HepG2 (cell line): Measurements from ENCODE around the gene CPSF4. TPM values are rescaled to one million over a fixed set of nuclear protein-coding genes. Genes with fewer than 3 reads are reported as not detected.

ENCODE experiments used
- ATAC-seq: fragments of 200-7000 bp; cut with Tn5 transposase; 3 replicates; pipeline ENCODE4 v1.9.1; 2020; ENCODE audit warnings: mild to moderate bottlenecking, moderate library complexity
- BruUV-seq: library from RNA; stranded (reverse); fragments of 400-500 nt; replicated peaks from 2 replicates; lab custom pipeline; 2021; lab: Mats Ljungman, UMichigan
- CTCF ChIA-PET: fragments of 300-600 bp; formaldehyde crosslinking; extraction: SDS; loops from one replicate; lab custom pipeline; 2021; ENCODE audit warnings: low total read pairs, inconsistent platforms, low intra/inter-chr PET ratio; lab: Yijun Ruan, JAX
- POLR2A ChIA-PET: fragments of 350-600 bp; sonication (Branson Sonifier 250); formaldehyde crosslinking; loops from one replicate; lab custom pipeline; 2020; ENCODE audit warnings: antibody characterized with exemption, inconsistent platforms; lab: Yijun Ruan, JAX
- DNase-seq: peaks from one replicate; pipeline ENCODE4 v3.0.0-alpha.2; 2015; ENCODE audit warnings: low spot score
- FAIRE-seq: peaks from 3 replicates; lab custom pipeline; 2011; peaks lifted over from hg19 to GRCh38; lab: Jason Lieb, UNC
- H2AFZ ChIP-seq: one replicate; pipeline ENCODE4 v1.6.1; 2011; ENCODE audit warnings: low read length, inconsistent platforms
- H3K27ac ChIP-seq: fragments of 300-600 bp; 3 replicates; pipeline ENCODE4 v1.8.0; 2011; ENCODE audit warnings: mixed run types, mild to moderate bottlenecking, mixed read lengths, low read length, inconsistent platforms; ENCODE audit not compliant: insufficient read depth; ENCODE audit errors: extremely low read length
- H3K27me3 ChIP-seq, 2 experiments: fragments of 200-600 bp in 1 of 2; 2 replicates in 1 of 2; 3 replicates in 1 of 2; pipeline versions ENCODE4 v1.6.0 to v1.8.0; 2011; ENCODE audit warnings: low read length in 2 of 2, mild to moderate bottlenecking in 2 of 2, moderate library complexity in 2 of 2, inconsistent platforms in 1 of 2; ENCODE audit not compliant: insufficient read depth in 2 of 2, control insufficient read depth in 1 of 2
- H3K36me3 ChIP-seq, 2 experiments: fragments of 200-600 bp in 1 of 2; replicated peaks in 1 of 2; 2 replicates in 1 of 2; 3 replicates in 1 of 2; pipeline versions ENCODE4 v1.5.1 to v1.8.0; 2011; ENCODE audit warnings: low read length in 2 of 2, inconsistent platforms in 1 of 2; ENCODE audit not compliant: insufficient read depth in 2 of 2, control insufficient read depth in 1 of 2
- H3K4me1 ChIP-seq: 2 replicates; pipeline ENCODE4 v1.5.1; 2012; ENCODE audit warnings: low read length, inconsistent platforms; ENCODE audit not compliant: insufficient read depth
- H3K4me2 ChIP-seq: 2 replicates; pipeline ENCODE4 v1.6.0; 2011; ENCODE audit warnings: low read depth, low read length, inconsistent platforms
- H3K4me3 ChIP-seq, 3 experiments: fragments of 200-600 bp in 1 of 3; sonication (generic), shearing (Covaris generic) in 1 of 3; replicated peaks in 1 of 3; 2 replicates each; pipeline ENCODE4 v1.5.1; 2011 to 2016; ENCODE audit warnings: low read length in 3 of 3, inconsistent platforms in 2 of 3, low read depth in 2 of 3, mild to moderate bottlenecking in 2 of 3, control low read depth in 1 of 3, mixed read lengths in 1 of 3; ENCODE audit not compliant: insufficient read depth in 1 of 3
- H3K79me2 ChIP-seq: one replicate; pipeline ENCODE4 v1.6.1; 2011; ENCODE audit warnings: low read length, inconsistent platforms; ENCODE audit not compliant: insufficient read depth
- H3K9ac ChIP-seq: 2 replicates; pipeline ENCODE4 v1.6.0; 2011; ENCODE audit warnings: mild to moderate bottlenecking, low read depth, low read length, inconsistent platforms; ENCODE audit not compliant: insufficient read depth
- H3K9me3 ChIP-seq: 2 replicates; pipeline ENCODE4 v1.5.1; 2012; ENCODE audit warnings: mild to moderate bottlenecking, low read length
- H4K20me1 ChIP-seq: 2 replicates; pipeline ENCODE4 v1.6.0; 2011; ENCODE audit warnings: inconsistent platforms, mild to moderate bottlenecking, low read length, moderate library complexity; ENCODE audit not compliant: insufficient read depth
- AGO2 ChIP-seq: fragments of 200-400 bp; formaldehyde crosslinking; optimal IDR thresholded peaks from 2 replicates; pipeline ENCODE3; 2017; ENCODE audit warnings: mild to moderate bottlenecking, low read depth, low read length, moderate library complexity
- HIVEP1 ChIP-seq: sonication (generic); formaldehyde crosslinking; IDR thresholded peaks from 2 replicates; pipeline ENCODE4 v1.4.0; 2020; ENCODE audit warnings: mild to moderate bottlenecking, missing genetic modification reagents
- POLR2AphosphoS5 ChIP-seq: IDR thresholded peaks from 2 replicates; pipeline ENCODE4 v1.6.1; 2012; ENCODE audit warnings: low read depth, low read length
- RAD51 ChIP-seq: fragments of 450-650 bp; IDR thresholded peaks from 2 replicates; pipeline ENCODE4 v1.6.1; 2016; ENCODE audit warnings: borderline replicate concordance
- RBFOX2 ChIP-seq: fragments of 200-400 bp; formaldehyde crosslinking; IDR thresholded peaks from 2 replicates; pipeline ENCODE4 v1.6.1; 2017; ENCODE audit warnings: low read depth, mild to moderate bottlenecking, low read length
- SIX1 ChIP-seq: sonication (generic); formaldehyde crosslinking; IDR thresholded peaks from 2 replicates; pipeline ENCODE4 v1.4.0; 2020; ENCODE audit warnings: missing genetic modification reagents, borderline replicate concordance
- ZNF383 ChIP-seq: sonication (generic); formaldehyde crosslinking; IDR thresholded peaks from 2 replicates; pipeline ENCODE4 v1.4.0; 2020; ENCODE audit warnings: missing genetic modification reagents, mild to moderate bottlenecking, borderline replicate concordance
- ZNF468 ChIP-seq: sonication (generic); formaldehyde crosslinking; IDR thresholded peaks from 2 replicates; pipeline ENCODE4 v1.8.0; 2022; ENCODE audit warnings: mild to moderate bottlenecking, moderate library complexity, missing genetic modification reagents
- WGBS: methylation state at CpG from one replicate; pipeline ENCODE4 v1.1.6; 2017; ENCODE audit warnings: low lambda C conversion rate; 5-methylcytosine and 5-hydroxymethylcytosine counted together
- in situ Hi-C: cut with HindIII; loops from 2 replicates; pipeline ENCODE4 v1.10.0; 2017; ENCODE audit warnings: low pct_unique_long_range_greater_than_20kb; ENCODE audit not compliant: extremely low pct_ligation_motif_present
- intact Hi-C: fragments of 100-400 bp; cut with micrococcal nuclease; formaldehyde crosslinking; loops from one replicate; pipeline ENCODE4 v1.10.0; 2022; ENCODE audit not compliant: unreplicated experiment
- polyA plus RNA-seq, 8 experiments: library from polyadenylated mRNA; depleted of rRNA in 3 of 8; stranded (reverse) in 7 of 8; unstranded in 1 of 8; fragments of >200 nt; fragmentation: Illumina TruSeq in 4 of 8; extraction: Trizol in 4 of 8; gene quantifications; 2 replicates each; pipeline versions ENCODE4 v1.2.1 to v1.2.3, GENCODE V29; 2011 to 2016; ENCODE audit warnings: low read depth in 4 of 8, missing spikeins in 1 of 8, mixed read lengths in 1 of 8; ENCODE audit not compliant: insufficient read depth in 1 of 8
- total RNA-seq, 5 experiments: library from RNA; depleted of rRNA; stranded (reverse); fragments of >200 nt; fragmentation: Illumina TruSeq; extraction: Trizol; gene quantifications; 2 replicates each; pipeline ENCODE4 v1.2.3, GENCODE V29; 2016; ENCODE audit warnings: low read depth in 1 of 5

Gene CPSF4
- total and polyA plus RNA-seq, 2 of the 13 experiments (the other 11 are each of a cell fraction or from before 2014, with no cell fraction given) = 34.1 to 49.6 TPM

GRCh38 chr7:99393355-99394187 is 45.2 kb upstream of the CPSF4 start:
- ATAC-seq = no peak
- FAIRE-seq = no peak
- Histone ChIP-seq H3K9ac (no peak overlapping the region), H3K4me2 (no peak overlapping the region), H3K27ac (no peak overlapping the region), H3K4me1 (no peaks in the 10 kb centered on the region), H3K9me3 (no peaks in the 10 kb centered on the region), H4K20me1 (no peaks in the 10 kb centered on the region), H2AFZ (no peak overlapping the region), H3K27me3 (no peaks in the 10 kb centered on the region), H3K4me3 (no peak overlapping the region), H3K36me3 (peaks cover 22 to 72% of the 10 kb centered on the region in 2 experiments), H3K79me2 (no peaks in the 10 kb centered on the region)
- intact Hi-C loops = no loop called here
- CTCF ChIA-PET = no interaction called here
- BruUV-seq = no TSS peak
- WGBS = 99% methylated on average over 27 of the region's 30 CpGs
- POLR2A ChIA-PET = interaction anchor here (0.7 kb wide), 1 partner anchor 8 kb away, joined by 3 read pairs; no protein-coding TSS in a partner anchor
- in situ Hi-C loops = no loop called here
- DNase-seq = no peak
- no peak for TF ChIP-seq RBFOX2
- no peak for TF ChIP-seq HIVEP1 (CRISPR knock-in tag)
- no peak for TF ChIP-seq RAD51
- 0 out of 2 replicates have a peak, but pooled peaks have one; percentile 15 for TF ChIP-seq POLR2AphosphoS5
- TF ChIP-seq SIX1 (CRISPR knock-in tag) = no peak
- no peak for TF ChIP-seq ZNF383 (CRISPR knock-in tag)
- TF ChIP-seq AGO2 = peak; percentile 34

GRCh38 chr7:99394188-99394502 is 44.6 kb upstream of the CPSF4 start:
- Histone ChIP-seq H3K9ac (no peak overlapping the region), H4K20me1 (no peaks in the 10 kb centered on the region), H3K36me3 (peaks cover 24 to 78% of the 10 kb centered on the region in 2 experiments), H3K9me3 (no peaks in the 10 kb centered on the region), H3K27me3 (no peaks in the 10 kb centered on the region), H2AFZ (no peak overlapping the region), H3K4me2 (no peak overlapping the region), H3K79me2 (no peaks in the 10 kb centered on the region), H3K27ac (no peak overlapping the region), H3K4me1 (no peaks in the 10 kb centered on the region), H3K4me3 (no peak overlapping the region)
- FAIRE-seq = no peak
- no TSS peak for BruUV-seq
- no peak for ATAC-seq
- ChIA-PET CTCF (no interaction called here), POLR2A (no interaction called here)
- peak; percentile 23 for TF ChIP-seq AGO2
- no peak for TF ChIP-seq ZNF468 (CRISPR knock-in tag)
- whole genome bisulfite sequencing = 100% methylated on average over 1 of the region's 4 CpGs
- in situ Hi-C loops (no loop called here), intact Hi-C loops (no loop called here)
- no peak for DNase-seq
